GM18870 (cell line): Measurements from ENCODE around the gene STAB2.
"Not testable (repeated sequence)": the region's sequence is repeated elsewhere in the genome, so short reads cannot be mapped to it uniquely, and the experiment has no call there.

Experiments
- ATAC-seq: cut with Tn5 transposase; IDR thresholded peaks from one replicate; pipeline ENCODE4 v1.9.1; 2021; ENCODE audit warnings: moderate library complexity; ENCODE audit not compliant: unreplicated experiment

The STAB2 gene

GRCh38 chr12:103805655-103806360 is 218.7 kb downstream of the STAB2 start:
- ATAC-seq: no peak

- no peak for ATAC-seq
These were observed 219.7 kb downstream of the STAB2 start for GRCh38 chr12:103806803-103807202.

- no peak for ATAC-seq
These were observed 220.6 kb downstream of the STAB2 start for GRCh38 chr12:103807561-103808238.

DNA sequence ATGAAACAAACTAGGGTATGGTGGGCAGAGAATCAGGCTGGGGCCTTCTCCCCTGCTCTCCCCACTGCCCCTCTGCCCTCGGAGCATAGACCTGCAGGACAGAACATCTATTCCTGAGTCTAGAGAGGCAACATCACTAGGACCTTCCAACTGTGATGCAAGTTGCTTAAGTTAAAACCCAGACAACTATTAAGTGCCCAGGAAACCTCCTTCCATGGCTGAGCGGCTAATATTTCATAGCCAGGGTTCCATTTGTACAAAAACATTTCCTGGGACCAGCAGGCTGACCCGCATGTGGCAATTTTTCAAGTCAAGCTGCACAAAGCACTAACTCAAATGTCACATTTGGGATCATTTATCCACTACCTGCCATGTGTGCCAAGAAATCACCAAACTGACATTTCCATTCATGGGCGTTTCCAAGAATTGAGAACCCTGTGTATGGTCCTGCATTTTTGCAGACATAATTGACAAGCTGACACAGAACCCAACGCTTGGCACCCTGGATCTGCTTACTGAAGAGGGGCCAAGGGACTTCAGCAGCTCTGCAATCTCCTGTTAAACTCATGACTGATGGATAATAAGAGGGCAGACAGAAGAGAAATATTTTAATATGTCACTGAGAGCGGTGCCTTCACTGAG is 221.3 kb downstream of the STAB2 start:
- ATAC-seq: no peak

GRCh38 chr12:103809154-103809553 is 222.1 kb downstream of the STAB2 start:
- no peak for ATAC-seq

DNA sequence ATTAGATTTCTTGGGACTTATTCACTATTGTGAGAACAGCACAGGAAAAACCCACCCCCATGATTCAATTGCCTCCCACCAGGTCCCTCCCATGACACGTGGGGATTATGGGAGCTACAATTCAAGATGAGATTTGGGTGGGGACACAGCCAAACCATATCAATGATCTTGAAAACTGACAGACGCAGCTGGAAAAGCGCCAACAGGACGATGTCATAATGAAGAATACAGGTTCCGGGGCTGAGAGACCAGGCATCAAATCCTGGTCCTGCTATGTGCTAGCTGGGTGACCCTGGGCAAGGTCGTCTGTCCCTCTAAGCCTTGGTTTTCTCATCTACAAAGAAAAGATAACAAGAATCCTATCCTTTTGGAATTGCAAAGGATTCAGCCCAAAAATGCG is 222.6 kb downstream of the STAB2 start:
- not testable (repeated sequence) for ATAC-seq

DNA sequence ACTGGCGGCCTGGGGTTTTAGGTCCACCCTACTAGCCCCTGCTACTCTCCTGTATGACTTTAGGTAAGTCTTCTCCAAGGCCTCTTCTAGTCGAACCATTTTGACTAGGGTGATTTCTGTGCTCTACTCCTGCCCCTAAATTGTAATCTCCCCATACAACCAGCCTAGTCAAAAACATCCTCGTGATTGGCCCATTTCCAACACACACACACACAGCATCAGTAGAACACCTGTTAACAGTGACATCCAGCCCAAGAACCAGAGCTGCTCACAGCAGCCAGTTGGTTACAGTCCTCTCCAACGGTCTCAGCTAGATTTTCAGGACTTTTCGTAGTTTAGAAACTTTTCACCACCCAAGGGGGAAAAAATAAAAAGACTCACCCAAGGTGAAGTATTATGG is 223.0 kb downstream of the STAB2 start:
- ATAC-seq: no peak

DNA sequence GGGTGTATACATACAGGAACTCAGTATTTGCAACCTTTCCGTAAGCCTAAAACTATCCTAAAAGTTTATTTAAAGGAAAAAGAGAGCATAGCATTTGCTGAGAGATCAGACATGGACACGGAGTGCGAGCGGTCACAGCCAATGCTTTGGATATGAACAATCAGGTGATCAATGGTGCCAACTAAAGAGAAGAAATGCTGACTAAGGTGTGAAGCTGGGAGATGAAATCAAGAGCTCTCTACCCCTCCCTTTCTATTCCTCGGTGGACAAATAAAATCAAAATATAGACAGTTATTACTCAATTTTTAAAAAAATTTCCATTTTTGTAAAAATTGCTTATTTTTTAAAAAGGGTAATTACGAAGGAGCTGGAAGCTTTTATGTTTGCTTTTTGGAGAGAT is 224.7 kb downstream of the STAB2 start:
- no peak for ATAC-seq

DNA sequence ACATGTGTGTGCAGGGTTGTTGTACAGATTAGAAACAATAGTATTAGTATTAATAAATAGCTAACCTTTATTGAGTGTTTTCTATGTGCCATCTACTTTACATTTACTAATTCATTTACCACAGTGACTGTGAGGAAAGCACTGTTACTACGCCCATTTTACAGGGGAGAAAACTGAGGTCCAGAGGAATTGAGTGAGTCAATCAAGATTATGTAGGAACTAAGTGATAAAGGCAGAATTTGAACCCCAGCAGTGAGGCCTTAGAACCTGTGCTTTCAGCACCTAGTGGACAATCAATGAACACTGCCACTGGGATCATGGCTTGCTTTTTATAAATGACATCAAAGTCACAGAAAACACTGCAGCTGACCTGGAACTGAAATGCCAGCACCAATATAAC is 225.7 kb downstream of the STAB2 start:
- ATAC-seq: no peak

DNA sequence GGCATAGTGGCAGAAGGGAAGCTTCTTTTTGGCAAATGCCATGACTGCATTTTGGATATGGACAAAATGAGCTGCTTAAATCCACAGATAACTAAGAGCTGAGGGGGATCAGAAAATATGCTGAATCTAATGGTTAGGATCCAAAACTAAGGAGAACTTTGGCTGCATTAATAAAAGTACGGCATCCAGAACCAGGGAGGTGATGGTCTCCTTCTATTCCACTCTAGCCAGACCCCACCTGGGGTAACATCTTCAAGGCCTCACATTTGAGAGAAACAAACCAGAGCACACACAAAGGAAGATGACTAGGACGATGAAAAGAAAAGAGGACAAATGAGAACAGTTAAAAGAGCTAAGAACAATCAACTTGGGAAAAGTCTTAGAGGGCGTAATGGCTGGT is 226.4 kb downstream of the STAB2 start:
- no peak for ATAC-seq

DNA sequence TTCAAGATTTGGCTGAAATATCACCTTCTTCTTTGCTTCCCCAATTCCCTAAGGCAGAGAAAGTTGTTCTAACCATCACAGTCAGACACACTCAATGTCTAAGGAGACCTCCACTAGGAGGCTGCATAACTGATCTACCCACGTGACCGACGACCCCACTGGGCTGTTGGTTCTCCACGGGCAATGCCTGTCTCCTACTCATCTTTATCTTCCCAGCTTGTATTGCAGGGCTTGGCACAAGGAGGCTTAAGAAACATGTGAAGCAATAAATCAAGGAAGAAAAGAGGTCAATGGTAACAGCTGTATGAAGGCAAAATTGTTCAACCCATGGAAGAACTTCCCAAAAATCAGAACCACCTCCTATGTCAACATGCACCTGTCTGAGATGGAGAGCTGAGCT is 226.9 kb downstream of the STAB2 start:
- ATAC-seq: no peak

- no peak for ATAC-seq
These were observed 227.4 kb downstream of the STAB2 start for GRCh38 chr12:103814436-103814835.
